ENCODE results near the gene CFAP57.

The CFAP57 gene

GRCh38 chr1:43227143-43227764 lies 55.1 kb downstream of the CFAP57 start:
- no peaks in the 10 kb centered on the region for H3K4me1 Mint-ChIP-seq (ENCODE audit: low read depth)
- no peak overlapping the region for H3K4me3 Mint-ChIP-seq
- H3K9me3 Mint-ChIP-seq, result no peaks in the 10 kb centered on the region
- H3K36me3 Mint-ChIP-seq (ENCODE audit: low read depth), result no peaks in the 10 kb centered on the region
- no peak overlapping the region for H3K27ac Mint-ChIP-seq
- H3K27me3 Mint-ChIP-seq (ENCODE audit: low read depth), result peaks cover 8% of the 10 kb centered on the region

- Mint-ChIP-seq H3K27ac (no peak overlapping the region), H3K4me3 (no peak overlapping the region), H3K9me3 (no peaks in the 10 kb centered on the region), H3K36me3 (ENCODE audit: low read depth) (no peaks in the 10 kb centered on the region), H3K27me3 (ENCODE audit: low read depth) (peaks cover 4% of the 10 kb centered on the region), H3K4me1 (ENCODE audit: low read depth) (no peaks in the 10 kb centered on the region)
Measured at GRCh38 chr1:43229826-43230780, 58.0 kb downstream of the CFAP57 start.

GRCh38 chr1:43232074-43232473 lies 59.9 kb downstream of the CFAP57 start:
- Mint-ChIP-seq H3K9me3 (no peaks in the 10 kb centered on the region), H3K36me3 (ENCODE audit: low read depth) (no peaks in the 10 kb centered on the region), H3K4me3 (no peak overlapping the region), H3K4me1 (ENCODE audit: low read depth) (no peaks in the 10 kb centered on the region), H3K27ac (no peak overlapping the region), H3K27me3 (ENCODE audit: low read depth) (peaks cover 4% of the 10 kb centered on the region)

GRCh38 chr1:43232482-43232881 lies 60.4 kb downstream of the CFAP57 start:
- no peak overlapping the region for H3K4me3 Mint-ChIP-seq

GRCh38 chr1:43233631-43234030 lies 61.5 kb downstream of the CFAP57 start:
- Mint-ChIP-seq H3K4me1 (ENCODE audit: low read depth) (peaks cover 3% of the 10 kb centered on the region), H3K27me3 (ENCODE audit: low read depth) (peaks cover 4% of the 10 kb centered on the region), H3K27ac (no peak overlapping the region), H3K36me3 (ENCODE audit: low read depth) (no peaks in the 10 kb centered on the region), H3K9me3 (no peaks in the 10 kb centered on the region), H3K4me3 (no peak overlapping the region)

More at GRCh38 chr1:43232482-43232881, 60.4 kb downstream of the CFAP57 start:
- Mint-ChIP-seq H3K9me3 (no peaks in the 10 kb centered on the region), H3K27ac (no peak overlapping the region), H3K4me1 (ENCODE audit: low read depth) (no peaks in the 10 kb centered on the region), H3K36me3 (ENCODE audit: low read depth) (no peaks in the 10 kb centered on the region), H3K27me3 (ENCODE audit: low read depth) (peaks cover 4% of the 10 kb centered on the region)

- H3K4me3 Mint-ChIP-seq, result no peak overlapping the region
- no peak overlapping the region for H3K27ac Mint-ChIP-seq
- peaks cover 6% of the 10 kb centered on the region for H3K4me1 Mint-ChIP-seq (ENCODE audit: low read depth)
- H3K36me3 Mint-ChIP-seq (ENCODE audit: low read depth), result no peaks in the 10 kb centered on the region
- H3K27me3 Mint-ChIP-seq (ENCODE audit: low read depth), result peaks cover 4% of the 10 kb centered on the region
- H3K9me3 Mint-ChIP-seq, result no peaks in the 10 kb centered on the region
Measured at GRCh38 chr1:43234267-43234666, 62.1 kb downstream of the CFAP57 start.

- Mint-ChIP-seq H3K27me3 (ENCODE audit: low read depth) (peaks cover 4% of the 10 kb centered on the region), H3K27ac (no peak overlapping the region), H3K4me3 (no peak overlapping the region), H3K4me1 (ENCODE audit: low read depth) (peaks cover 12% of the 10 kb centered on the region), H3K36me3 (ENCODE audit: low read depth) (no peaks in the 10 kb centered on the region), H3K9me3 (no peaks in the 10 kb centered on the region)
Measured at GRCh38 chr1:43235040-43235439, 62.9 kb downstream of the CFAP57 start.

GRCh38 chr1:43235451-43236121 lies 63.5 kb downstream of the CFAP57 start:
- Mint-ChIP-seq H3K36me3 (ENCODE audit: low read depth) (no peaks in the 10 kb centered on the region), H3K27me3 (ENCODE audit: low read depth) (peaks cover 1% of the 10 kb centered on the region), H3K9me3 (peaks cover 4% of the 10 kb centered on the region), H3K4me3 (no peak overlapping the region), H3K27ac (no peak overlapping the region), H3K4me1 (ENCODE audit: low read depth) (peaks cover 12% of the 10 kb centered on the region)

GRCh38 chr1:43237121-43237520 lies 65.0 kb downstream of the CFAP57 start:
- Mint-ChIP-seq H3K9me3 (peaks cover 5% of the 10 kb centered on the region), H3K4me1 (ENCODE audit: low read depth) (peaks cover 12% of the 10 kb centered on the region), H3K27me3 (ENCODE audit: low read depth) (no peaks in the 10 kb centered on the region), H3K4me3 (no peak overlapping the region), H3K27ac (no peak overlapping the region), H3K36me3 (ENCODE audit: low read depth) (no peaks in the 10 kb centered on the region)

- no peak overlapping the region for H3K4me3 Mint-ChIP-seq
- H3K27me3 Mint-ChIP-seq (ENCODE audit: low read depth), result no peaks in the 10 kb centered on the region
- H3K36me3 Mint-ChIP-seq (ENCODE audit: low read depth), result no peaks in the 10 kb centered on the region
- H3K4me1 Mint-ChIP-seq (ENCODE audit: low read depth), result peaks cover 12% of the 10 kb centered on the region
- no peak overlapping the region for H3K27ac Mint-ChIP-seq
- peaks cover 5% of the 10 kb centered on the region for H3K9me3 Mint-ChIP-seq
Measured at GRCh38 chr1:43238085-43238484, 66.0 kb downstream of the CFAP57 start.

- Mint-ChIP-seq H3K4me1 (ENCODE audit: low read depth) (peaks cover 12% of the 10 kb centered on the region), H3K27me3 (ENCODE audit: low read depth) (no peaks in the 10 kb centered on the region), H3K4me3 (no peak overlapping the region), H3K36me3 (ENCODE audit: low read depth) (no peaks in the 10 kb centered on the region), H3K27ac (no peak overlapping the region), H3K9me3 (peaks cover 5% of the 10 kb centered on the region)
Measured at GRCh38 chr1:43238991-43239469, 66.9 kb downstream of the CFAP57 start.

GRCh38 chr1:43239484-43239883 lies 67.4 kb downstream of the CFAP57 start:
- H3K9me3 Mint-ChIP-seq, result peaks cover 5% of the 10 kb centered on the region
- no peaks in the 10 kb centered on the region for H3K27me3 Mint-ChIP-seq (ENCODE audit: low read depth)
- H3K27ac Mint-ChIP-seq, result no peak overlapping the region
- H3K4me1 Mint-ChIP-seq (ENCODE audit: low read depth), result peaks cover 12% of the 10 kb centered on the region
- H3K4me3 Mint-ChIP-seq, result no peak overlapping the region
- H3K36me3 Mint-ChIP-seq (ENCODE audit: low read depth), result no peaks in the 10 kb centered on the region

GRCh38 chr1:43241413-43241836 lies 69.3 kb downstream of the CFAP57 start:
- H3K27me3 Mint-ChIP-seq (ENCODE audit: low read depth), result peaks cover 10% of the 10 kb centered on the region
- no peaks in the 10 kb centered on the region for H3K36me3 Mint-ChIP-seq (ENCODE audit: low read depth)
- H3K27ac Mint-ChIP-seq, result no peak overlapping the region
- H3K4me3 Mint-ChIP-seq, result no peak overlapping the region
- H3K9me3 Mint-ChIP-seq, result peaks cover 5% of the 10 kb centered on the region
- H3K4me1 Mint-ChIP-seq (ENCODE audit: low read depth), result peaks cover 12% of the 10 kb centered on the region

- Mint-ChIP-seq H3K36me3 (ENCODE audit: low read depth) (no peaks in the 10 kb centered on the region), H3K27ac (no peak overlapping the region), H3K4me1 (ENCODE audit: low read depth) (peaks cover 10% of the 10 kb centered on the region), H3K9me3 (peaks cover 14% of the 10 kb centered on the region), H3K27me3 (ENCODE audit: low read depth) (peaks cover 14% of the 10 kb centered on the region), H3K4me3 (no peak overlapping the region)
Measured at GRCh38 chr1:43243299-43243698, 71.2 kb downstream of the CFAP57 start.

Measured in T-helper 1 cell treated with Interleukin-12 subunit alpha and Interleukin-12 subunit beta and Interleukin-4 antibody, amounts not matched to agents 30 μg/mL and 1 μg/mL, for 36 hours (primary cell).